RWPE1 (cell line): ENCODE data around the gene FAM83F.
"Not testable (repeated sequence)": the region's sequence is repeated elsewhere in the genome, so short reads cannot be mapped to it uniquely, and the experiment has no call there.

Source experiments
- CTCF ChIA-PET: fragments of 350-600 bp; sonication (Branson Sonifier 250); formaldehyde crosslinking; extraction: SDS; loops from one replicate; lab custom pipeline; 2021; lab: Yijun Ruan, JAX
- POLR2A ChIA-PET: fragments of 400-600 bp; formaldehyde crosslinking; extraction: SDS; loops from one replicate; lab custom pipeline; 2020; ENCODE audit warnings: antibody characterized with exemption; ENCODE audit not compliant: low non-redundant PET; lab: Yijun Ruan, JAX
- DNase-seq: peaks from one replicate; pipeline ENCODE4 v3.0.0; 2012; ENCODE audit warnings: low spot score
- H3K27ac ChIP-seq: fragments of 450-650 bp; 2 replicates; pipeline ENCODE4 v1.5.1; 2017
- CTCF ChIP-seq: fragments of 450-650 bp; conservative IDR thresholded peaks from 2 replicates; pipeline ENCODE4 v1.5.1; 2017; ENCODE audit warnings: low read depth, mild to moderate bottlenecking

The FAM83F gene

GRCh38 chr22:40020956-40021355 is 26.2 kb downstream of the FAM83F start:
- H3K27ac ChIP-seq, result peak overlapping the region; percentile 93
- no peak for DNase-seq
- CTCF ChIA-PET, result interaction anchor here (0.5 kb wide), 1 partner anchor 208 kb away, joined by 3 read pairs; no protein-coding TSS in a partner anchor
- no peak for TF ChIP-seq CTCF
- POLR2A ChIA-PET, result no interaction called here

GRCh38 chr22:40021401-40022000 is 26.7 kb downstream of the FAM83F start:
- no peak for TF ChIP-seq CTCF
- no peak for DNase-seq
- CTCF ChIA-PET, result interaction anchor here (0.5 to 0.7 kb wide), 2 partner anchors 209 to 395 kb away, joined by 3 to 4 read pairs; no protein-coding TSS in a partner anchor
- peak overlapping the region; percentile 93 for H3K27ac ChIP-seq
- POLR2A ChIA-PET, result no interaction called here

- no peak for TF ChIP-seq CTCF
- no peak for DNase-seq
- H3K27ac ChIP-seq, result peak overlapping the region; percentile 93
- ChIA-PET CTCF (interaction anchor here (0.7 kb wide), 1 partner anchor 396 kb away, joined by 4 read pairs; no protein-coding TSS in a partner anchor), POLR2A (no interaction called here)
Observed at GRCh38 chr22:40022536-40023240, 27.9 kb downstream of the FAM83F start.

GRCh38 chr22:40023341-40023841 is 28.6 kb downstream of the FAM83F start:
- POLR2A ChIA-PET, result no interaction called here

GRCh38 chr22:40024201-40025061 is 29.7 kb downstream of the FAM83F start:
- H3K27ac ChIP-seq, result peak overlapping the region; percentile 93
- DNase-seq, result peak; percentile 69
- ChIA-PET CTCF (interaction anchor here (0.6 to 2.9 kb wide), 17 partner anchors 9 to 495 kb away, joined by 3 to 24 read pairs (median 3); no protein-coding TSS in a partner anchor), POLR2A (no interaction called here)
- peak; percentile 91 for TF ChIP-seq CTCF

More at GRCh38 chr22:40023341-40023841, 28.6 kb downstream of the FAM83F start:
- H3K27ac ChIP-seq, result peak overlapping the region; percentile 93
- DNase-seq, result no peak
- CTCF ChIA-PET, result interaction anchor here (2.2 to 2.9 kb wide), 2 partner anchors 464 to 488 kb away, joined by 10 to 24 read pairs; no protein-coding TSS in a partner anchor
- no peak for TF ChIP-seq CTCF

GRCh38 chr22:40025062-40025379 is 30.3 kb downstream of the FAM83F start:
- peak; percentile 48 for TF ChIP-seq CTCF
- DNase-seq, POLR2A ChIA-PET, H3K27ac ChIP-seq: not testable (repeated sequence)
- CTCF ChIA-PET, result interaction anchor here (0.6 to 2.9 kb wide), 17 partner anchors 9 to 496 kb away, joined by 3 to 24 read pairs (median 3); no protein-coding TSS in a partner anchor
